HL-60 (cell line): ENCODE data around the gene HEPN1.

Source experiments
- GABPA ChIP-seq: IDR thresholded peaks from 2 replicates; pipeline ENCODE4 v1.6.1; 2012; ENCODE audit warnings: low read depth
- POLR2AphosphoS5 ChIP-seq: IDR thresholded peaks from 2 replicates; pipeline ENCODE4 v1.6.1; 2012; ENCODE audit warnings: low read depth
- TF ChIP-seq, protein P1 (sequence below): IDR thresholded peaks from one replicate; pipeline ENCODE4 v1.5.1; 2011; ENCODE audit warnings: low read length, control low read depth, inconsistent platforms; ENCODE audit not compliant: insufficient read depth
- TF ChIP-seq, protein P2 (sequence below): IDR thresholded peaks from 2 replicates; pipeline ENCODE4 v1.6.1; 2012; ENCODE audit warnings: low read depth; ENCODE audit not compliant: insufficient replicate concordance

DNA sequence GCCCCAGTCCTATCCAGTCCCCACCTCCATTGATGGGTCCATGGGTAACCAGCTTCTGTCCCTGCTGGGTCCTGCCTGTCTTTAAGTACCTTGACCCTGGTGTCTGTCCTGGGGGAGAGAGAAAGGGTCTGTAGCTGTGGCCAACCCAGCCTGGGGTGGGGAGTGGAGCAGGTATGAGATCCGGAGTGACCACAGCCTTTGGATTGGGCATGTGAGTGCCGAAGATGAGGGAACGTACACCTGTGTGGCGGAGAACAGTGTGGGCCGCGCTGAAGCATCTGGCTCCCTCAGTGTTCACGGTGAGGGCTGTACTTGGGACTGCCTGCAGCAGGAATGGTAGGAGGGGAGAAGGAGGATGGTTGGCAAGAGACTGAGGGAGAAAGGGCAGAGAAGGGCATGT, 48.6 kb upstream of the HEPN1 start:
- no peak for TF ChIP-seq GABPA
- TF ChIP-seq, protein P1, sequence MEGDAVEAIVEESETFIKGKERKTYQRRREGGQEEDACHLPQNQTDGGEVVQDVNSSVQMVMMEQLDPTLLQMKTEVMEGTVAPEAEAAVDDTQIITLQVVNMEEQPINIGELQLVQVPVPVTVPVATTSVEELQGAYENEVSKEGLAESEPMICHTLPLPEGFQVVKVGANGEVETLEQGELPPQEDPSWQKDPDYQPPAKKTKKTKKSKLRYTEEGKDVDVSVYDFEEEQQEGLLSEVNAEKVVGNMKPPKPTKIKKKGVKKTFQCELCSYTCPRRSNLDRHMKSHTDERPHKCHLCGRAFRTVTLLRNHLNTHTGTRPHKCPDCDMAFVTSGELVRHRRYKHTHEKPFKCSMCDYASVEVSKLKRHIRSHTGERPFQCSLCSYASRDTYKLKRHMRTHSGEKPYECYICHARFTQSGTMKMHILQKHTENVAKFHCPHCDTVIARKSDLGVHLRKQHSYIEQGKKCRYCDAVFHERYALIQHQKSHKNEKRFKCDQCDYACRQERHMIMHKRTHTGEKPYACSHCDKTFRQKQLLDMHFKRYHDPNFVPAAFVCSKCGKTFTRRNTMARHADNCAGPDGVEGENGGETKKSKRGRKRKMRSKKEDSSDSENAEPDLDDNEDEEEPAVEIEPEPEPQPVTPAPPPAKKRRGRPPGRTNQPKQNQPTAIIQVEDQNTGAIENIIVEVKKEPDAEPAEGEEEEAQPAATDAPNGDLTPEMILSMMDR, result no peak
- no peak for TF ChIP-seq POLR2AphosphoS5
- TF ChIP-seq, protein P2, sequence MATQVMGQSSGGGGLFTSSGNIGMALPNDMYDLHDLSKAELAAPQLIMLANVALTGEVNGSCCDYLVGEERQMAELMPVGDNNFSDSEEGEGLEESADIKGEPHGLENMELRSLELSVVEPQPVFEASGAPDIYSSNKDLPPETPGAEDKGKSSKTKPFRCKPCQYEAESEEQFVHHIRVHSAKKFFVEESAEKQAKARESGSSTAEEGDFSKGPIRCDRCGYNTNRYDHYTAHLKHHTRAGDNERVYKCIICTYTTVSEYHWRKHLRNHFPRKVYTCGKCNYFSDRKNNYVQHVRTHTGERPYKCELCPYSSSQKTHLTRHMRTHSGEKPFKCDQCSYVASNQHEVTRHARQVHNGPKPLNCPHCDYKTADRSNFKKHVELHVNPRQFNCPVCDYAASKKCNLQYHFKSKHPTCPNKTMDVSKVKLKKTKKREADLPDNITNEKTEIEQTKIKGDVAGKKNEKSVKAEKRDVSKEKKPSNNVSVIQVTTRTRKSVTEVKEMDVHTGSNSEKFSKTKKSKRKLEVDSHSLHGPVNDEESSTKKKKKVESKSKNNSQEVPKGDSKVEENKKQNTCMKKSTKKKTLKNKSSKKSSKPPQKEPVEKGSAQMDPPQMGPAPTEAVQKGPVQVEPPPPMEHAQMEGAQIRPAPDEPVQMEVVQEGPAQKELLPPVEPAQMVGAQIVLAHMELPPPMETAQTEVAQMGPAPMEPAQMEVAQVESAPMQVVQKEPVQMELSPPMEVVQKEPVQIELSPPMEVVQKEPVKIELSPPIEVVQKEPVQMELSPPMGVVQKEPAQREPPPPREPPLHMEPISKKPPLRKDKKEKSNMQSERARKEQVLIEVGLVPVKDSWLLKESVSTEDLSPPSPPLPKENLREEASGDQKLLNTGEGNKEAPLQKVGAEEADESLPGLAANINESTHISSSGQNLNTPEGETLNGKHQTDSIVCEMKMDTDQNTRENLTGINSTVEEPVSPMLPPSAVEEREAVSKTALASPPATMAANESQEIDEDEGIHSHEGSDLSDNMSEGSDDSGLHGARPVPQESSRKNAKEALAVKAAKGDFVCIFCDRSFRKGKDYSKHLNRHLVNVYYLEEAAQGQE, result no peak
